ENCODE measurements around the gene FMNL2. TPM values are rescaled to one million over a fixed set of nuclear protein-coding genes. Genes with fewer than 3 reads are reported as not detected.

Gene FMNL2
- total RNA-seq, 1 experiment from 2014 or later = 28.1 TPM

- CTCF ChIA-PET = no interaction called here
- no peaks in the 10 kb centered on the region for H3K36me3 ChIP-seq (ENCODE audit: control insufficient read depth in 1 of 2, insufficient read depth in 2 of 2, low read length in 2 of 2)
- RAD21 ChIA-PET (ENCODE audit: low non-redundant PET in 1 of 2, low total read pairs in 2 of 2, uncharacterized antibody in 2 of 2, unreplicated experiment in 2 of 2) = no interaction called here
These were observed 245.7 kb downstream of the FMNL2 start for GRCh38 chr2:152580714-152581113.

More at GRCh38 chr2:152580714-152581113, 245.7 kb downstream of the FMNL2 start:
- intact Hi-C loops (cut with micrococcal nuclease) = no loop called here
- Histone ChIP-seq H3K79me2 (ENCODE audit: insufficient read depth, low read length) (no peaks in the 10 kb centered on the region), H2AFZ (ENCODE audit: low read depth, low read length, poor library complexity, severe bottlenecking) (no peak overlapping the region), H3K4me3 (replicated peaks in 1 of 2; ENCODE audit: low read depth in 1 of 2, low read length in 2 of 2) (no peak overlapping the region), H3K9me2 (ENCODE audit: insufficient read depth) (no peaks in the 10 kb centered on the region), H3K27me3 (ENCODE audit: insufficient read depth, low read length) (no peaks in the 10 kb centered on the region), H3K4me1 (ENCODE audit: control insufficient read depth in 1 of 2, insufficient read depth in 2 of 2, low read length in 2 of 2) (peaks cover 0 to 6% of the 10 kb centered on the region in 2 experiments; a peak in 2 of 4 replicates), H4K20me1 (ENCODE audit: insufficient read depth) (no peaks in the 10 kb centered on the region), H3K9ac (ENCODE audit: low read length) (no peak overlapping the region), H3K27ac (ENCODE audit: low read depth, low read length) (no peak overlapping the region), H3K4me2 (ENCODE audit: low read length) (no peak overlapping the region), H3K9me3 (ENCODE audit: control insufficient read depth in 1 of 2, insufficient read depth in 1 of 2, low read depth in 1 of 2, low read length in 2 of 2) (no peaks in the 10 kb centered on the region)
- no TSS peak for BruUV-seq (replicated peaks)
- DNase-seq (ENCODE audit: low read depth, low spot score) (no peak), ATAC-seq (no peak)
- TF ChIP-seq POLR2A (IDR thresholded peaks at IDR 0.05; ENCODE audit: borderline replicate concordance, extremely low read depth, insufficient read depth, insufficient read length) = no peak
- TF ChIP-seq FOSL1 (IDR thresholded peaks at IDR 0.05; ENCODE audit: low read depth) = no peak
- TF ChIP-seq EZH2phosphoT487 (IDR thresholded peaks at IDR 0.05; ENCODE audit: borderline replicate concordance) = no peak
- TF ChIP-seq, protein P1, sequence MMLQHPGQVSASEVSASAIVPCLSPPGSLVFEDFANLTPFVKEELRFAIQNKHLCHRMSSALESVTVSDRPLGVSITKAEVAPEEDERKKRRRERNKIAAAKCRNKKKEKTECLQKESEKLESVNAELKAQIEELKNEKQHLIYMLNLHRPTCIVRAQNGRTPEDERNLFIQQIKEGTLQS (IDR thresholded peaks at IDR 0.05) = no peak
- TF ChIP-seq JUND (IDR thresholded peaks at IDR 0.05) = no peak
- no peak for TF ChIP-seq EZH2 (IDR thresholded peaks at IDR 0.05)
- no peak for TF ChIP-seq ELF1 (IDR thresholded peaks at IDR 0.05; ENCODE audit: borderline replicate concordance, low read depth)
- no peak for TF ChIP-seq ZBTB33 (IDR thresholded peaks at IDR 0.05; ENCODE audit: extremely low read depth, insufficient replicate concordance, low read length)
- no peak for TF ChIP-seq CBX3 (IDR thresholded peaks at IDR 0.05; ENCODE audit: low read depth)
- TF ChIP-seq, protein P2, sequence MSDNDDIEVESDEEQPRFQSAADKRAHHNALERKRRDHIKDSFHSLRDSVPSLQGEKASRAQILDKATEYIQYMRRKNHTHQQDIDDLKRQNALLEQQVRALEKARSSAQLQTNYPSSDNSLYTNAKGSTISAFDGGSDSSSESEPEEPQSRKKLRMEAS (IDR thresholded peaks at IDR 0.05) = no peak
- POLR2A ChIA-PET = no interaction called here

Data from HCT116 (cell line).